GM08714 (cell line): ENCODE measurements around the gene TRIM22.
"Not testable (repeated sequence)": the region's sequence is repeated elsewhere in the genome, so short reads cannot be mapped to it uniquely, and the experiment has no call there.

Source experiments
- H3K4me3 ChIP-seq: fragments of 200-500 bp; sonication (Bioruptor generic); 2 replicates; pipeline ENCODE4 v1.5.1; 2014; ENCODE audit warnings: mild to moderate bottlenecking, low read length, inconsistent platforms
- ZNF274 ChIP-seq: IDR thresholded peaks from 2 replicates; pipeline ENCODE4 v1.6.1; 2012; ENCODE audit warnings: mild to moderate bottlenecking, low read depth, low read length

The TRIM22 gene, protein sequence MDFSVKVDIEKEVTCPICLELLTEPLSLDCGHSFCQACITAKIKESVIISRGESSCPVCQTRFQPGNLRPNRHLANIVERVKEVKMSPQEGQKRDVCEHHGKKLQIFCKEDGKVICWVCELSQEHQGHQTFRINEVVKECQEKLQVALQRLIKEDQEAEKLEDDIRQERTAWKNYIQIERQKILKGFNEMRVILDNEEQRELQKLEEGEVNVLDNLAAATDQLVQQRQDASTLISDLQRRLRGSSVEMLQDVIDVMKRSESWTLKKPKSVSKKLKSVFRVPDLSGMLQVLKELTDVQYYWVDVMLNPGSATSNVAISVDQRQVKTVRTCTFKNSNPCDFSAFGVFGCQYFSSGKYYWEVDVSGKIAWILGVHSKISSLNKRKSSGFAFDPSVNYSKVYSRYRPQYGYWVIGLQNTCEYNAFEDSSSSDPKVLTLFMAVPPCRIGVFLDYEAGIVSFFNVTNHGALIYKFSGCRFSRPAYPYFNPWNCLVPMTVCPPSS

DNA sequence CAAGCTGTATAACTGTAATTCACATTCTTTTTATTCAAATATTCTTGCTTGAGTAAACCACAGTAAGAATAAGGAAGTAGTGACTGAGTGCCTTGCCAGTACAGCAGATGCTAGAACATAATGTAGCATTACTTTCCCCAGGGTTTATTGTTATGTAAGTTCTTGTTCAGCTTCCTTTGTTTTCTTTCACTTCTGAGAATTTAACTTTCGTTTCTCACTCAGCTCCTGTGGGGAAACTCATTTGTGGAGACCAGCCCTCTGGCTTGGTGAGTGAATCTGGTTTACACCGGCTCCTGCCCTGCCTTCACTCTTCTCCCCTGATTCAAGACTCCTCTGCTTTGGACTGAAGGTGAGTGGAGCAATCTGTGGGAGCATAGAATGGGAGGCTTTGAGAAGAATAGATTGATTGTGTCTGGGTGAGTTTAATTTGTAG is at the start of gene TRIM22:
TRIM22 (plus strand) TSS at position 240 of the 433 bp plus-strand sequence. CDS start 6,443 bp downstream, outside the sequence.
- H3K4me3 ChIP-seq = peak within 1 kb of the TSS; percentile 100
- no peak for TF ChIP-seq ZNF274

DNA sequence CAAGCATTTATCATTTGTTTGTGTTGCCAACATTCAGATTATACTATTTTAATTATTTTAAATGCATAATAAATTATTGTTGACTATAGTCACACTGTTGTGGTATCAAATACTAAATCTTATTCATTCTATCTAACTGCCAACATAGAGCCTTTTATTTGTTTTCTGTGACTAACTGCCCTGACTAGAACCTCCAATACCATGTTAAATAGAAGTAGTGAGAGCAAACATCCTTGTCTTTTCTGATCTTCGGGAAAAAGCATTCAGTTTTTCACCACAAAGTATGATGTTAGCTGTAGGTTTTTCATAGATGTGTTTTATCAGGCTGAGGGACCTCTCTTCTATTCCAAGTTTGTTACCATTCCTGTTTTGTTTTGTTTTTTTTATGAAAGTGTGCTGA is 49.6 kb upstream of the TRIM22 start:
- H3K4me3 ChIP-seq = no peak overlapping the region
- no peak for TF ChIP-seq ZNF274

DNA sequence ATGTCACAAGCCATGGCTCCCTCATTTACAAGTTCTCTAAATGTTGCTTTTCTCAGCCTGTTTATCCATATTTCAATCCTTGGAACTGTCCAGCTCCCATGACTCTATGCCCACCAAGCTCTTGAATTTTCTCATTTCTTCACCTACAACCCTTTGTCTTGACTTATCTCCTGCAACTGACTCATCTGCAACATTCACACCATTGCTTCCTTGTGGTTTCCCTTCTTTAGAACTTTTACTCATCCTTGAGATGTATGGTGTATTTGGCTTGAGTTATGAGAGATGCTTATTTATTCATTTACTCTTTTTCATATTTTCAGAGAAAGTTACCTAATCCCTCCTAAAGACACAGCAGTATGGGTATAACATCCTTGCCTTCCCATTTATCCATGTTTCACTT is 46.0 kb upstream of the TRIM22 start:
- H3K4me3 ChIP-seq = no peak overlapping the region
- TF ChIP-seq ZNF274 = no peak

DNA sequence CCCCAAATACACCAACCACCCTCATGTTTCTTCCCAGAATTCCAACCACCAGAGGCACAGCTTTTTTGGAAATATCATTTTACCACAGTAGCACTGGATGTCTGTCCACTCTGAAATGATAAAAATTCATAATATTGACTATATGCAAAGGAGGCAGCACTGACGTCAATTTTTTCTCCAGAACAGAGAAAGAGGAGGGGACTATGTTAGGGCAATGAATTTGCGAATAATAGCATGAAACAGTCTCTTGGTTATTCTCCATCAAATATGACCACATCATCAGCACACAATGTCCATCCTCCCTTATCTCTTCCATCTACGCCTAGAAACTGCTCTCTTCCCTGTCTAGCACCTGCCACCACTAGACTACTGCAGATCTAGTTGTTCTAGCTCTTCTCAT is 43.5 kb upstream of the TRIM22 start:
- no peak for TF ChIP-seq ZNF274
- H3K4me3 ChIP-seq = no peak overlapping the region

DNA sequence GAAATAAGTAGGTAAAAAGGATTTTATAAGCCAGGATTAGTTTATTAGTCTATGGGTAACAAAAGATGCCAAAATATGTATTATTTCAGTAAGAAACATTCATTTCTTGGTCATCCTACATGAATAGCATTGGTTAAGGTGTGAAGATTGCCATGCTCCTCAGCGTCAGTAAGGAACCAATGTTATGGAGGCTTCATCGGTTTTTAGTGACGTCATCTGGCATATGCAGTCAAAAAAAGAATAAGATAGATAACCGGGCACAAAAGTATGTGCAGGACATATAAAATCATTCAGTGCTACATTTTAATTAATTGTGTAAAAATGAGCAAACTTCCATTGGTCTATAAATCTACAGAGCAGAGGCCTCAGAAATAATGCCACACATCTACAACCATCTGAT is 34.1 kb upstream of the TRIM22 start:
- no peak for TF ChIP-seq ZNF274
- no peak overlapping the region for H3K4me3 ChIP-seq

DNA sequence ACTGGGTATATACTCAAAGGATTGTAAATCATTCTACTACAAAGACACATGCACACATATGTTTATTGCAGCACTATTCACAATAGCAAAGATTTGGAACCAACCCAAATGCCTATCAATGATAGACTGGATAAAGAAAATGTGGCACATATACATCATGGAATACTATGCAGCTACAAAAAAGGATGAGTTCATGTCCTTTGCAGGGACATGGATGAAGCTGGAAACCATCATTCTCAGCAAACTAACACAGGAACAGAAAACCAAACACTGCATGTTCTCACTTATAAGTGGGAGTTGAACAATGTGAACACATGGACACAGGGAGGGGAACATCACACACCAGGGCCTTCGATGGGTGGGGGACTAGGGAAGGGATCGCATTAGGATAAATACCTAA is 32.6 kb upstream of the TRIM22 start:
- H3K4me3 ChIP-seq = not testable (repeated sequence)

DNA sequence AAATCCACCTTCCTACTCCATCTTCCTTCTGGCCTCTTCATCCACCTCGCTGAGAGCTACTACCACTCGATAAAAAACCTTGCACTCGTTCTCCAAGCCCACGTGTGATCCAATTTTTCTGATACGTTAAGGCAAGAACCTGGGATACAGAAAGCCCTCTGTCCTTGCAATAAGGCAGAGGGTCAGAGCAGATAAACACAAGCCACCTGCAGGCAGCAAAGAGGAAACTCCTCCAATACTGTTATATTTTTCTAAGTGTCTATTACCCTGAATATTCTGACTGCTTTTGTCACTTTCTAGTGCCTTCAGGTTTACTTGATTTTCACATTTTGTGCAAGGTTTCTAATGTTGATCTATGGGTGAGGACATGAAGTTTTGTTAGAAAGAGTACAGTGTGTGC is 31.3 kb upstream of the TRIM22 start:
- no peak overlapping the region for H3K4me3 ChIP-seq
- no peak for TF ChIP-seq ZNF274

DNA sequence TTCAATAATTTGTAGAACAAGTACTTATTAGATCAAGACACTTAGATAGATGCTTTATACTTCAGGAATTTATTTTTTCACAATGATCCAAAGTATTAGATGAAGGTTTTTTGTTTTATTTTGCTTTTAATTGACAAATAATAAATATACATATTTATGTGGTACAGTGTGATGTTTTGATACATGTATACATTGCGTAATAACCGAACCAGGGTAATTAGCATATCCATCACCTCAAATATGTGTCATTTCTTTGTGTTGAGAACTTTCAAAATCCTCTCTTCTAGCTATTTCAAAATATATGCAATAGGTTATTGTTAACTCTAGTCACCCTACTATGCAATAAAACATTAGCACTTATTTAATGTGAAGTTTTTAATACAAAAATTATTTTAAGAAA is 26.1 kb upstream of the TRIM22 start:
- no peak overlapping the region for H3K4me3 ChIP-seq
- no peak for TF ChIP-seq ZNF274

DNA sequence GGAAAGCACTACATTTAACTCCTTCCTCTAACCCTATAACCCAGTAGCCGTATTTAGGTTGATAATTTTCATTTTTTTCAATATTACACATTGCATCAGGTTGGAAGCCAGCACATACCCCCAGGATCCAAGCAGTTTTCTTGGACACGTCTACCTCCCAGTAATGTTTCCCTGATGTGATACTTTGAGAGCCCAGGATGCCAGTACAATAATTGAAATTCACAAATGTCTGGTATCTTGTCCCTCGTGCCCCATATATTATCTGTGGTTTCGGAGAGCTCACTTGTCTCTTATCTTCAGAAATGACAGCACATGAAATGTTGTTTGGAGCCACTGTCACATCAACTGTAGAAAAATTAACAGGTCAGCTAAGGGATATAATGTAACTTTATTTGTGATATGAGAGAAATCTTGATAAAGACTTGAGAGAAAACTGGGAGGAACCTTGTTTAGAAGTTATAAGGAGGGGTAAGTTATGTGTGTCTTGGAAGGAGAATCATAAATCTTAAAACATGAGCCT is 24.5 kb upstream of the TRIM22 start:
- H3K4me3 ChIP-seq = no peak overlapping the region

DNA sequence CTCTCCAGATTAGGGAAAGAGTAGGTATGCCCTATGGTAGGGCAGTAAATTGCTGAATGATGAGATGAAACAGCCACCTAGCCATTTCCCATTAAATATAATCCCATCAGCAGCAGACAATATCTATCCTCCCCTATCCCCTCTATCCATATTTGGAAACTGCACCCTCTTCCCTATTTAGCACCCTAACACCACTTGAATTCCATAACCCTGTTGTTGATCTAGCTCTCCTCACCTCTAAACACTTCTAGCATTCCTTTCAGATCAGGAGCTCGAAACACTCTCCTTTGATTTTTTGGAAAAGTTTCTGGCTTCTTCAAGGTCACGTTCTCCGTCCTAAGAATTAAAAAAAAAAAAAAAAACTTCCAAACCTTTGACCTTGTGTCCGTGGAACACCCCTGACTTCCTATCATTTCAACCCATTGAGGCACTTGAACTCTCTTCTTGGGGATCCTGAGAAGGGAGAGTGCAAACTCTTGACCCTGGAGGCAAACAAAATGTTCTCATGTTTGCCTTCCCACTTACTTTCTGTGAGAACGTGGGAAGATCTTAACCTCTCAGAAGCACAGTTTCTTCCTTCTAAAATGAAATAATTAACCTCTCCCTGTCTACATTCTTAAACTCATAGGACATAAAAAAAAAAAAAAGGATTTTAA is 23.7 kb upstream of the TRIM22 start:
- no peak overlapping the region for H3K4me3 ChIP-seq
- TF ChIP-seq ZNF274 = no peak

More for the DNA sequence above, 24.5 kb upstream of the TRIM22 start:
- TF ChIP-seq ZNF274 = no peak

DNA sequence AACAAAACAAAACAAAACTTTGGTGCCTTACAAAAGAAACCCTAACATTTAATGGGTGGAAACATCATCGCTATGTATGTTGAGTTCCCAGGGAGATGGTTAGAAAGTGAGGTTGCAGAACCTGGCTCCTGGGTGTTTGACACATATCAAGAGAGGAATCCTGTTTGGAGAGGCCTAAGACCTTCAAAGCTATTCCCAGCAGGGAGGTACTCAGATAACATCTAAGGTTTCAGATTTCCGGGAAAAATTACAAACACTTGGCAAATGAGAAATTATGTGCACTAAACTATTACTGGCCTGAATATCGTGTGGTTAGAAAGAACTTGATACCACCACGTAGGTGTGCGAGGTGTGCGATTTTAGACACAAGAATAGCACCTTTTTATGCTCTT is 23.2 kb upstream of the TRIM22 start:
- H3K4me3 ChIP-seq = no peak overlapping the region
- TF ChIP-seq ZNF274 = no peak

DNA sequence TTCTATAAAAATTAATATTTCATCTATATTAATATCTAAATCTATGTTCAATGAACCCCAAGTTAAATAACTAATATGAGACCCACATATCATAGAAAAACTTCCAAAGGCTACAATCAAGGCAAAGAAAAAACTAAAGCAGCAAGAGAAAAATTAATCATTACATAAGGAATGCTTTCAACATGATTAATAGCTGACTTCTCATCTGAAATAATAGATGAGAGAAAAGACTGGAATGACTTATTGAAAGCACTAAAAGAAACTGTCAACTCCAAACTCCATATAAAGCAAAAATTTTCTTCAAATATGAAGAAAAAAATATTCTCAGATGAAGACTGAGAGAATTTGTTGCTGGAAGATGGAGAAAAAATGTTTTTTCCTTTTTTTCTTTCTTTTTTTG is 17.8 kb upstream of the TRIM22 start:
- TF ChIP-seq ZNF274 = no peak
- H3K4me3 ChIP-seq = no peak overlapping the region

DNA sequence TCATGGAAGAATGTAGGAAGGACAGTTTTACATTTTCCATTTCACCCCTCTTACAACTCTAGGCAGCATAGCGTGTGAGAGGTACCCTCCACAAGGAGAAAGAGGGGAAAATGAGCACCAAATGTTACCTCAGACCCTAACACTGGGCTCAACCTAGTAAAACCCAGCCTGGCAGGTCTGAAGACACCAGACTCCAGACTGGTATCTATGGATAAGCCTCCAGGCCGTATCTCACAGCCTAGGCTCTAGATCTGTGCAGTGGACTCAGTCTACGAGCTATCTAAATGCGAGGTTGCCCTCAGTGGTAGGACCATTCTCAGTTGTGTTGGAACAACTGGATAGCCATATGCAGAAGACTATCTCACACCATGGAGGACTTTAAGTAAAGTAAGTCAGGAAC is 15.2 kb upstream of the TRIM22 start:
- no peak overlapping the region for H3K4me3 ChIP-seq
- no peak for TF ChIP-seq ZNF274

DNA sequence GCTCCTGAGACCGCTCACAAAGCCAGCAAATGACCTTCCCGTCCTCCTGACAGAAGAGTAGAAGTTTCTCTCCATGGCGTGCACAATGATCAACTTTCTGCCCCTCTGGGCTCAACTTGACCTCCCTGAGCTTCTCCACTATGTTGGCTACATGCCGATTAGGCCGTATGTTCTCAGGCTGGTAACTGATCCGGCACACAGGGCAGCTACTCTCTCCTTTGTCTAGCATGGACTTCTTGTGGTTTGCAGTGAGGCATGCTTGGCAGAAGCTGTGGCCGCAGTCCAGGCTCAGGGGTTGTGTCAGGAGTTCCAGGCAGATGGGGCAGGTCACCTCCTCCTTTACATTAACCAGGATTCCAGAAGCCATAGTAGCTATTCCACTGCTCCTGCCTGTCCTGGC is 9.8 kb upstream of the TRIM22 start:
- no peak overlapping the region for H3K4me3 ChIP-seq
- TF ChIP-seq ZNF274 = no peak

DNA sequence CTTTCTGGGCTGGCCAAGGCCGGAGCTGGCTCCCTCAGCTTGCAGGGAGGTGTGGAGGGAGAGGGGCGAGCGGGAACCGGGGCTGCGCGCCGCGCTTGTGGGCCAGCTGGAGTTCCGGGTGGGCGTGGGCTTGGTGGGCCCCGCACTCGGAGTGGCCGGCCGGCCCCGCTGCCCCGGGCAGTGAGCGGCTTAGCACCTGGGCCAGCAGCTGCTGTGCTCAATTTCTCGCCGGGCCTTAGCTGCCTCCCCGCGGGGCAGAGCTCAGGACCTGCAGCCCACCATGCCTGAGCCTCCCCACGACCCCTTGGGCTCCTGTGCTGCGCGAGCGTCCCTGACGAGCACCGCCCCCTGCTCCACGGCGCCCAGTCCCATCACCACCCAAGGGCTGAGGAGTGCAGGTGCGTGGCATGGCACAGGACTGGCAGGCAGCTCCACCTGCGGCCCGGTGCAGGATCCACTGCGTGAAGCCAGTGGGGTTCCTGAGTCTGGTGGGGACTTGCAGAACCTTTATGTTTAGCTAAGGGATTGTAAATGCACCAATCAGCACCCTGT is 6.6 kb upstream of the TRIM22 start:
- not testable (repeated sequence) for H3K4me3 ChIP-seq

DNA sequence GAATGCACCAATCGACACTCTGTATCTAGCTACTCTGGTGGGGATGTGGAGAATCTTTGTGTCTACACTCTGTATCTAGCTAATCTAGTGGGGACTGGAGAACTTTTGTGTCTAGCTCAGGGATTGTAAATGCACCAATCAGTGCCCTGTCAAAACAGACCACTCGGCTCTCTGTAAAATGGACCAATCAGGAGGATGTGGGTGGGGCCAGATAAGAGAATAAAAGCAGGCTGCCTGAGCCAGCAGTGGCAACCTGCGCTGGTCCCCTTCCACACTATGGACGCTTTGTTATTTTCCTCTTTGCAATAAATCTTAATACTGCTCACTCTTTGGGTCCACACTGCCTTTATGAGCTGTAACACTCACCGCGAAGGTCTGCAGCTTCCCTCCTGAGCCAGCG is 6.0 kb upstream of the TRIM22 start:
- H3K4me3 ChIP-seq = peak overlapping the region; percentile 93; the same call in 1 of the 2 replicates
